OCI-LY1 (cell line): Measurements from ENCODE around the gene ABCB10.

Source experiments
- EZH2 ChIP-seq: fragments of 200-600 bp; sonication (generic), shearing (Covaris generic); IDR thresholded peaks from 2 replicates; pipeline ENCODE4 v1.8.0; 2017; ENCODE audit warnings: borderline replicate concordance, mixed run types, mild to moderate bottlenecking, antibody characterized with exemption, low read length, moderate library complexity, mixed read lengths
- TF ChIP-seq, protein P1 (sequence below): fragments of 200-600 bp; sonication (generic), shearing (Covaris generic); IDR thresholded peaks from 2 replicates; pipeline ENCODE4 v1.5.1; 2017; ENCODE audit warnings: mild to moderate bottlenecking, antibody characterized with exemption, low read length, moderate library complexity, mixed read lengths

DNA sequence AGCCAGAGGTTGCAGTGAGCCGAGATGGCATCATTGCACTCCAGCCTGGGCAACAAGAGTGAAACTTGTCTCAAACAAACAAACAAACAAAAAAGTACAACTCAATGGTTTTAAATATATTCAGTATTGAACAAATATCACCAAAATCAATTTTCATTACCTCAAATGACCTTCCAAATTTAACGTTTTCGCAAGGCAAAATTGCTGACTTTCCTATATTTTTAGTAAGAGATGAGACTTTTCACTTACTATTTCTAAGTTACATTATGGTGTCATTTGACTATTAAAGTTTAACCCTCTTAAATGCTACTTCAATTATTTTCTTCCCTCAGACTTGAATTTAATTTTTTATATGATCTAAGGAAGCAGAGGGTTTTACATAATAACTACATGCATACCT lies 23.0 kb upstream of the ABCB10 start:
- TF ChIP-seq, protein P1, sequence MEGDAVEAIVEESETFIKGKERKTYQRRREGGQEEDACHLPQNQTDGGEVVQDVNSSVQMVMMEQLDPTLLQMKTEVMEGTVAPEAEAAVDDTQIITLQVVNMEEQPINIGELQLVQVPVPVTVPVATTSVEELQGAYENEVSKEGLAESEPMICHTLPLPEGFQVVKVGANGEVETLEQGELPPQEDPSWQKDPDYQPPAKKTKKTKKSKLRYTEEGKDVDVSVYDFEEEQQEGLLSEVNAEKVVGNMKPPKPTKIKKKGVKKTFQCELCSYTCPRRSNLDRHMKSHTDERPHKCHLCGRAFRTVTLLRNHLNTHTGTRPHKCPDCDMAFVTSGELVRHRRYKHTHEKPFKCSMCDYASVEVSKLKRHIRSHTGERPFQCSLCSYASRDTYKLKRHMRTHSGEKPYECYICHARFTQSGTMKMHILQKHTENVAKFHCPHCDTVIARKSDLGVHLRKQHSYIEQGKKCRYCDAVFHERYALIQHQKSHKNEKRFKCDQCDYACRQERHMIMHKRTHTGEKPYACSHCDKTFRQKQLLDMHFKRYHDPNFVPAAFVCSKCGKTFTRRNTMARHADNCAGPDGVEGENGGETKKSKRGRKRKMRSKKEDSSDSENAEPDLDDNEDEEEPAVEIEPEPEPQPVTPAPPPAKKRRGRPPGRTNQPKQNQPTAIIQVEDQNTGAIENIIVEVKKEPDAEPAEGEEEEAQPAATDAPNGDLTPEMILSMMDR, result no peak
- TF ChIP-seq EZH2, result no peak
